Measurements from ENCODE around the gene KDM2A.

The KDM2A gene

DNA sequence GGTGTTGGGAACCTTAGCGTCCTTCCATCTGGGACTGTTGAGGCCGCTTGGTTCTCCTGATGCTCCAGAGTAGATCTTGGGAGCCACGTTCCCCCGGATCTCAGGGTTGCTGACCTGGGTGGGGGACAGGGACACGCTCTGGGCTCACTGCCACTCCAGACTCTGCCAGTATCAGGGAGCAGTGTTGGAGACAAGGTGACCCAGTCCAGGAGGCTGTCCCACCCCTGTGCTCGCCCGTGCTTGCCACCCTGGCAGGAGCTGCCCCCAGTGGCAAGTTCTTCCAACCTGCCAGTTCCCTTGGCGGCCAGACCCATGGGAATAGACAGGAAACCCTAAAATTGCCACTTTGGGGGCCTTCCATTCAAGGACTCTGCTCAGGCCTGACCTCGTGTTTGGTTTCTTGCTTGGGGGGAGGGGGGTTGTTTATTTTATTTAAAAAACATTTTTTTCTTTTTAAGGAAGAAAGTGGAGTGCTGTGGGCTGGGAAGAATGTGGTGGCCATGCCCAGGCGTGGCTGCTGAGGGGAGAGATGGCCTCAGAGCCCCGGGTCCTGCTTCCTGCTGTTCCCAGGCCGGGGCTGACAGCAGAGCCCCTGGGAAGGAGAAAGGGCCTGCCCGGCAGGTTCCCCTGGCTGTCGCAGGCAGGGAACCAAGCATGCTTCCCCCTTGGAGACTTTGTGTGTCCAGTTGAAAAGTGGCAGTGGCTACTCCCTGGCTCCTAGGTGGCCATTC lies 154.4 kb downstream of the KDM2A start:
- DNase-seq (ENCODE audit: low spot score): no peak

DNA sequence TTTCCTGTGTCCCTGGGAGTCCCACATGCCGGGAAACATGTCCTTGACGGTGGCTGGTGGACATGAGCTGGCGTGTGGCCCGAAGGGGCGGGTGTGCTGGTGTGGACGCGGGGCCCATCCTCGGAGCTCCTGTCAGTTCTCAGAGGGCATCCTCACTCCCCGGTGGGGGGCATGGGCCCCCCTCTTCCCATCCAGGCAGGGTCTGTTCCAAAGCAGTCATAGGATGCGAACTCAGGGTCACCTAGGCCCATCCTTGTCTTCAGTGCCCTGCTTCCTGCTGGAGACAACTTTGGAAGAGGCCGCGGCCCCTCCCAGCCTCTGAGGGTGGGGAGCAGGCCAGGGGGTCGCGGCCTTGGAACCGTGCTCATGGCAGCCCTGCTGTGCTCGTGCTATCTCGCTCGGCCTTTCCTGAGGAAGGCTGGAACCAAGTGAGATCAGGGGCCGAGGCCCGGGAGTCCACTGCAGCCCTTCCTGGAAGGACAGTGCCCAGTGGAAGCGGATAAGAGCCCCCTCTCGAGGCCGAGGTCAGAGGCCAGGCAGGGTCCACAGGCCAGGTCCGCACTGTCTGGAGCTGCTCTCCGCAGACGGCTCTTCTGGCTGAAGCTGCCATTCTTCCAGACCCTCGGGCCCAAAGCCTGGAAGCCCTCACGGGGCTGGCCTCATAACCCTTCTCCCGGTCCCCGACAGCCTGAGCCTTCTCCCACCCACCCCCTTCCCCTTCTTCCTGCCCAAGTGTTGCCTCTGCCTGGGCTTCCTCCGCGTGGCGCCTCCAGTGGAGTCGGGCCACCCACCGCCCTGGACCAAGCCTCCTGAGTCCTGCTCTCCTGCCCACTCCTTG lies 155.9 kb downstream of the KDM2A start:
- DNase-seq (ENCODE audit: low spot score): no peak

DNA sequence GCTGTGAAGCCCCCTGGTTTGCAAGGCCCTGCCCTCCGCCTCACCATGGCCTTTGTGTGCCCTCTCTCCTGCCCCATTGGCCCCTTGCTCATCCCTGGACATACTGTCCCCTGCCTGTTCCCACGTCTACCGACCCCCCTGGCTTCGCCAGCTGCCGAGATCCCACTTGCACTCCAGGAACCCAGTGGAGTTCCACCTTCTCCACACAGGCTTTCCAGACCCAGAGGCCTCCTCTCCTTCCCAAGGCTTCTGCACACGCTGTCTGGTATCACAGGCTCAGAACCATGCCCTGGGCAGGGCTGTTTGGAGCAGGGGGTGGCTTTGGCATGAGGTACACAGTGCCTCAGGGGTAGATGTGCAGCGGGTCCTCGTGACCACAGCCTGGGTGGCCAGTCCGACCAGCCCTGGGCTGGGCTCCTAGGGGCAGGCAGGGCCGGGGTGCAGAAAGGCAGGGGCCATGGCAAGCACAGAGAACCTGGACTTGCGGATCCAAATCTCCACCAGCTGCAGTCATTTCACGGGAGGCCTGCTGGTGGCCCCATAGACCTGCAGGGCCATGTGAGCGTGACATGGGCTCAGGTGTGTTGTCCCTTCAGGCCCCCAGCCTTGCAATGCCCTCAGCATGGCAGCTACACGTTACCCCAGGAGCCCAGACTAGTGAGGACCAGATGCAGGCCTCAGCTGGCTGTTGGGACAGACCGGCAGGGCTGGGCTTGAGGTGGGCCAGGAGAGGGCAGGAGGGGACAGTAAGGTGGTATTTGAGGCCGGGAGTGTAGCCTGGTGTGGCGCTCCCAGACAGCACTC lies 156.7 kb downstream of the KDM2A start:
- no peak for DNase-seq (ENCODE audit: low spot score)

DNA sequence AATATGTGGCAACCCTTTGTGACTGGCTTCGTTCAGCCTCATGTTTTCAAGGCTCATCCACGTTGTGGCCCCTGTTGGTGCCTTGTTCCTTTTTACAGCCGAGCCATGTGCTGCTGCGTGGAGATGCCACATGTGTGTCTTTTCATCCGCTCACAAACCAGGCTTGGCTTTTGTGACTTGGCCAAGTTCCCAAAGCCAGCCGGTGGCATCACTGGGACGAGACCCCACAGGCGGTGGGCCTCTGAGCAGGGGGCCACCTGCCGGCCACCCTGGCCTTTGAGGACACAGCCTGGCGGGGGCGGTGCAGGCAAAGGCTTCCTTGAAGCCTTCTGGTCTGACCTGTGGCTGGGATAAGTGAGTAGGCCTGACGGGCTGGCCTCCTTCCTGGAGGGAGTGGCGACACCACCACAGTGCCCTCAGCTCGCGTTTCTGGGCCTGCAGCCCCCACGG lies 157.7 kb downstream of the KDM2A start:
- no peak for DNase-seq (ENCODE audit: low spot score)

DNA sequence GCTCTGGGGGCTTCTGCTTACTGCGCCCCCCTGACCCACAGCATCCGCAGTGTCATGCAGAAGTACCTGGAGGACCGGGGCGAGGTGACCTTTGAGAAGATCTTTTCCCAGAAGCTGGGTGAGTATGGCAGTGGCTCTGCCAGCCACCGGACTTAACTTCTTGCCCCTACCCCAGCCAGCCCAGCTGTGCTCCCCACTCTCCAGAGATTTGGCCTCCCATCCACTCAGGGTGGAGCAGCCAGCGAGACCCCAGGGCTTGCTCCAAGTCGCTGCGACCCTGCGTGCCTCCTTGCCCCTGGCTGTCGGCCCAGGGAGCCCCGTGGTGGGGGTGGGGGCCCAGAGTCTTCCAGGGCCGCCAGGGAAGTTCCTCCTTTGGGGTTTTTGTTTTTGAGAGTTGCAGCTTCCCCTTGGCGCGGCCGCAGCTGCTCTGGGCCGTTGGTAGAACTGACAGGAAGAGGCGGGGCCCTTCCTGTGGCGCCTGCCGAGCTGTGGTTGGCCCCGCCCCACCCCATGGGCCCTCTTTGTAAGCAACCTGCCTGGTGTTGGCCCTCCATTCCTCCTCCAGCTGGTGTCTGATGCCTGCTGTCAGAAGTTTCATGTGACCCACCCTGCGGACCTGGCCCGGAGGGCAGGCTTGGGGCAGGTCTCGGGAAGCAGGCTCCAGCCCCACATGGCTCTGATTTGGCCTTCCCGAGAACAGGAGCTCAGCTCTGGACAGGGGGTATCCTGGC lies 158.3 kb downstream of the KDM2A start:
- DNase-seq (ENCODE audit: low spot score): no peak

DNA sequence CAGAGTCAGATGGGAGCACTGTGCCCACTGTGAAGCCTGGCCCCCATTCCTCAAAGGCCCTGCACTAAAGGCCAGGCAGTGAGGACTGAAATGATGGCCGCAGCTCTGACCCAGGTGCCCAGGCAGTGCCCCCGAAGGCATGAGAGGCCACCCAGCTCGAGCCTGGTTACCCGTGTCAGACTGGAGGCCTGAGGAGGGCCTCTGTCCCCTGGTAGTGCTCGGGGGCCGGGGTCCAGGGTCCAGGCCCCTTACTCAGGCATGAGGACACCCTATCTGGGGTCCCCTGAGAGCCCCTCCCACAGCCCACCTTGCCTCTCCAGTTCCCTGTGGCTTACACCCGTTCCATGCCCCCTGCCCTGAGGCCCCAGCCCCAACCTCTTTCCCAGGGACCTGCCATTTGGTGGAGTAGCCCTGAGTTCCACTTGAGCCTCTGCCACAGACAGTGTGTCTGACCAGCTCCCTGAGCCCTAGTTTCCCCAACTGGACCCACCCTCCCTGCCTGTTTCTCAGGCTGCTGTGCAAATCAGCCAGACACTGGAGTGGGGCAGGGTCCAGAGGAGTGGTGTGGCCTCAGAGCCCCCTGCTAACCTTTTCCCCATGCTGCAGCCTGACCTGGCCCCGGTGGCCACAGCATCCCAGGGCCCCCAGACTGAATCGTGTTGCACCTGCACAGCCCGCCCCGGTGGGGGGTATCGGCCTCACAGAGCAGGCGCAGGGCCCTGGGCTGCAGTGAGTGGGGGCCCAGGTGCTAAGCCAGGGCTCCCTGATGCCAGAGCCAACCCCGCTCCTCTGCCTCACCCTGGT lies 159.3 kb downstream of the KDM2A start:
- DNase-seq (ENCODE audit: low spot score): no peak

DNA sequence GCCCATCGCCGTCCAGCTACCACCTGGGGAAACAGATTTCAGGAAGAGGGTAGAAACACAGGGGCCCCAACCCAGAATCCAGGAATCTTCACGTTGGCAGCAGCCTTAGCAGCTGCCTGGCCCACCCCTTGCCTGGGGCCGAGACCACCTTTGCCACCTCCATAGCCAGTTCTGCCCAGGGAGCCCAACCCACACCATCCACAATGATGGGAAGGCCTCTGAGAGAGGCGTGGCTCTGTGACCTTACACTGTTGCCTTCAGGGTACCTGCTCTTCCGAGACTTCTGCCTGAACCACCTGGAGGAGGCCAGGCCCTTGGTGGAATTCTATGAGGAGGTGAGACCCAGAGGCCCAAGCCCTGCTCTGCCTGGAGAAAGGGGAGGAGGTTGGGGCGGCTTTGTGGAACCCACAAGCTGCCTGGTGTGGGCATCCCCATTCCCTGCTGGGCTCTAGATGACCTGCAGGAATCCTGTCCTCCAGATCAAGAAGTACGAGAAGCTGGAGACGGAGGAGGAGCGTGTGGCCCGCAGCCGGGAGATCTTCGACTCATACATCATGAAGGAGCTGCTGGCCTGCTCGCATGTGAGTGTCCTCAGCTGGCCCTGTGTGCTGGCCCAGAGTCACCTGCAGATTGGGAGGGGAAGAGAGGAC lies 160.0 kb downstream of the KDM2A start:
- DNase-seq (ENCODE audit: low spot score): no peak

DNA sequence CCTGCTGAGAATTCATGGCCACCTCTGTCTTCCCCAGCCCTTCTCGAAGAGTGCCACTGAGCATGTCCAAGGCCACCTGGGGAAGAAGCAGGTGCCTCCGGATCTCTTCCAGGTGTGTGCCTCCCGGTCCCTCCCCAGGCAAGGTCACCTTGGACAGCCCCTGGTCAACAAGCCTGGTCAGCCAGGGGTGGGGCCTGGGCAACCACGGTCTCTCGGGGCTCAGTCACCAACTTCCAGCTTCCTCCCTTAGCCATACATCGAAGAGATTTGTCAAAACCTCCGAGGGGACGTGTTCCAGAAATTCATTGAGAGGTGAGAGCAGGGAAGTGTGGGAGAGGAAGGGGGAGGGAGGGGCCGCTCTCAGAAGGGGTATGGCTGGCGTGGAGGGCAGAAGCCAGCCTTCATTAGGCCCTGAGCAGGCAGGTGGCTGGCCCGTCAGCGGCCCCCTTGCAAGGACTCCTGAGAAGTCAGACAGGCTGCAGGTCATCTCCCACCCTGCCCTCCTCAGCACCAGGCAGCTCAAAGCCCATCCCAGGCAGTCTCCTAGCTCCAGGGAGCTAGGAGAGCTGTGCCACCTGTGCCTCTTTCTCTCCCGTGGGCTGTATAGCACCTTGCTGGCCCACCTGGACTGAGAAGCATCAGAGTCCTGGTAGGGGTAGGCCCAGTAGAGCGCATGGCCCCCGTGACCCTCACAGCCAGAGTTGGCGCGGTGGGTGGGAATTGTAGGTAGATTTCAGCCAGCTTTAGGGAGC lies 160.7 kb downstream of the KDM2A start:
- DNase-seq (ENCODE audit: low spot score): no peak

DNA sequence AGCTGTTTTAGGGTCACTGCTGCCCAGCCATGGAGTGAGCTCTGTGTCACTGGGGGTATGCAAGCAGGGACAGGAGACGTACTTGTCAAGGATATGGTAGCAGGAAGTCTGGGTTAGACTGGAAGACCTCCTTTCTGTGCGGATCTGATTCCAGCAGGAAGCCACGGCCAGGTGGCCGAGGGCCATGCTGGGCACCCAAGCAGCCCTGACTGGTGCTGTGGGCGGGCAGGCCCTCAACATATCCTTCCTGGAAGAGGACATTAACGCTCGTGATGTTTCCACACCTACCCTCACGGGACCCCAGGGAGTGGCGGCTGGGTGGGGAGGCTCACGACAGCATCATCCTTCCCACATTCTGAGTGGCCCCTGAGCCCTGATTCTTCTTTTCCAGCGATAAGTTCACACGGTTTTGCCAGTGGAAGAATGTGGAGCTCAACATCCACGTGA lies 161.3 kb downstream of the KDM2A start:
- no peak for DNase-seq (ENCODE audit: low spot score)

DNA sequence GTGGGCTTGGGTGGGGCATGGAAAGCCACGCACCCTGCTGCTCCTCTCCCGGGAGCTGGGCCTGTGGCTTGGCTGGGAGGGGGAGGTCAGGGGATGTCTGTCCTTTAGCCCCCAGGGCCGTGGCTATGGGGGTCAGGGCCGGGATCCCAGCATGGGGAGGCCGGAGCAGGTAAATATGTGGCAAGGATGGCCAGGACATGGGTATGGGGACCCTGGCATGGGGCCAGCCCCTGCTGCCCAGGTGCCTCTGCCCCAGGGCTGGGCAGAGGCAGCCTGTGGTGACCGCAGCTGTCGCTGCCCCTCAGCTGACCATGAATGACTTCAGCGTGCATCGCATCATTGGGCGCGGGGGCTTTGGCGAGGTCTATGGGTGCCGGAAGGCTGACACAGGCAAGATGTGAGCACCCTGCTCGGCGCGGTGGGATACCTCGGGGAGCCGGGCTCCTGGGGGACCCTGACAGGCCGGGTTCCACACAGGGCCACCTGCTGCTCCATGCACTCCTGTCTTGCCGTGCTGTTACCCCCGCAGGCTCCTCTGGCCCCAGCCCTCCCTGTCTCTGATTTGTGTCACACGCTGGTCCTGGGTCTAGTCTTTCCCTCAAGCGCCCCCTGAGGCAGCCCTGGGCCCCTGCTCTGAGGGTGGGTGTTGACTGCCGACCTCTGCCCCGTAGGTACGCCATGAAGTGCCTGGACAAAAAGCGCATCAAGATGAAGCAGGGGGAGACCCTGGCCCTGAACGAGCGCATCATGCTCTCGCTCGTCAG lies 161.9 kb downstream of the KDM2A start:
- DNase-seq (ENCODE audit: low spot score): no peak

DNA sequence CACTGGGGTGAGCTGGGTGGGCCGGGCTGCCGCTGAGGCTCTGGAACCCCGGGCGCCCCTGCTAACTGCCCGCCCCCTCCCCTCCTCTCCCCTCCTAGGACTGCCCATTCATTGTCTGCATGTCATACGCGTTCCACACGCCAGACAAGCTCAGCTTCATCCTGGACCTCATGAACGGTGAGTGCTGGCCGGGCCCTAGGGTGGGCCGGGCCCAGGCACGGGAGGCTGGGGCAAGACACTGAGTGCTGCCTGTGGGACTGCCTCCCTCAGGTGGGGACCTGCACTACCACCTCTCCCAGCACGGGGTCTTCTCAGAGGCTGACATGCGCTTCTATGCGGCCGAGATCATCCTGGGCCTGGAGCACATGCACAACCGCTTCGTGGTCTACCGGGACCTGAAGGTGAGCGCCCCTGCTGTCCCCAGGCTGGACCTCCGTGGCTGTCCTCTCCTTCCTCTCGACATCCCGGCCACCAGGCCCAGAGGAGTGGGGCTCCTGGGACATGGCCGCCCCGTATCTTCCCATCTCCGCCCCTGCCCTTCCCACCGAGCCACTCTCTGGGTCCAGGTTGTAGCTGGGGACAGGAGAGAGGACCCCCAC lies 162.6 kb downstream of the KDM2A start:
- DNase-seq (ENCODE audit: low spot score): no peak

DNA sequence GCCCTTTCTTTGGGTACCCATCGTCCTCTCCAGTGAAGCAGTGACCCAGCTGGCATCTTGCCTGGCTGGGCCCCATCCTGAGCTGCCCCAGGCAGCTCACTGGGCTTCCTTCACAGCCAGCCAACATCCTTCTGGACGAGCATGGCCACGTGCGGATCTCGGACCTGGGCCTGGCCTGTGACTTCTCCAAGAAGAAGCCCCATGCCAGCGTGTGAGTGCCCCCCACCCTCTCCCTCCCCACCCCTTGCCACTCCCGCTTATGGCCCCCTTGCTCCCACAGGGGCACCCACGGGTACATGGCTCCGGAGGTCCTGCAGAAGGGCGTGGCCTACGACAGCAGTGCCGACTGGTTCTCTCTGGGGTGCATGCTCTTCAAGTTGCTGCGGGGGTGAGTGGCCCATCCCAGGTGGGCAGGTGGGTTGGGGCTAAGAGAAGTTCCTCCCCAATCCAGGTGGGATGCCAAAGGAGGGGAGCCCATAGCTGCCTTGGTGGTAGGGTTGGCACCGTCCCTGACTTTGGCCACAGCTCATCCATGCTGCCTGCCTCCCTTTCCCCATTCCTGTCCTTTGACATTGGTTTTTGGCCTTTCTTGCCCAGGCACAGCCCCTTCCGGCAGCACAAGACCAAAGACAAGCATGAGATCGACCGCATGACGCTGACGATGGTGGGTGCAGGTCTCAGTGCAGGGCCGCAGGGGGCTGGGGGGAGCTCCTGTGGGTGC lies 163.3 kb downstream of the KDM2A start:
- no peak for DNase-seq (ENCODE audit: low spot score)

DNA sequence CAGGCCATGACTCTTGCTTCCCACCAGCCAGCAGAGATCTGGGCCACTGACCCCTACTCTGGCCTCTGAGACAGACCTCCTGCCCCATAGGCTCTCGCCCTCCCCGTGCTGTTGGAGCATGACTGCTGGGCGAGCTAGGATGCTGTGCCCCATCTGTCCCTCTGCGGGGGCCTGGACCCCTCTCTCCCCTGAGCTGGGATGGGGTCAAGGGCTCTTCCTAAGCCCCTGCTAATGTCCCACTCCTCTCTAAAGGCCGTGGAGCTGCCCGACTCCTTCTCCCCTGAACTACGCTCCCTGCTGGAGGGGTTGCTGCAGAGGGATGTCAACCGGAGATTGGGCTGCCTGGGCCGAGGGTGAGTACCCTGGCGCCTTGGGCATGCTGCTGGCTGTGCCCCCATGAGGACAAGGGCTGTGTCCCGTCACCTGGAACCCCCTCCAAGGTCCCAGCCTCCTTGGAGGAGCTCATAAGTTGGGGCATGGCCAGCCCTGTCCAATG lies 163.9 kb downstream of the KDM2A start:
- DNase-seq (ENCODE audit: low spot score): no peak

DNA sequence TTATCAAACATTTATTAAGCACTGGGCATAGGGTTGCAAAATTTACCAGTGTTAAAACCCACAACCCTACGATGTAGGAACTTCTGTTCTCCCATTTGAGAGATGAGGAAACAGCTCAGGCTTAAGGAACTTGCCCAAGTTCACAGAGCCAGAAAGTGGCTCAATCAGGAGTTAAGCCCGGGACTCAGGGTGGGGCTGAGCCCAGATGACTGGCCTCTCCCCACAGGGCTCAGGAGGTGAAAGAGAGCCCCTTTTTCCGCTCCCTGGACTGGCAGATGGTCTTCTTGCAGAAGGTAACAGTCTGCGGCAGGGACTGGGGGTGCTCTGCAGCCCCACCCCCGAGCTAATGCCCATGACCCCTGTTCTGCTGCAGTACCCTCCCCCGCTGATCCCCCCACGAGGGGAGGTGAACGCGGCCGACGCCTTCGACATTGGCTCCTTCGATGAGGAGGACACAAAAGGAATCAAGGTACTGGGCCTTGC lies 164.5 kb downstream of the KDM2A start:
- no peak for DNase-seq (ENCODE audit: low spot score)

DNA sequence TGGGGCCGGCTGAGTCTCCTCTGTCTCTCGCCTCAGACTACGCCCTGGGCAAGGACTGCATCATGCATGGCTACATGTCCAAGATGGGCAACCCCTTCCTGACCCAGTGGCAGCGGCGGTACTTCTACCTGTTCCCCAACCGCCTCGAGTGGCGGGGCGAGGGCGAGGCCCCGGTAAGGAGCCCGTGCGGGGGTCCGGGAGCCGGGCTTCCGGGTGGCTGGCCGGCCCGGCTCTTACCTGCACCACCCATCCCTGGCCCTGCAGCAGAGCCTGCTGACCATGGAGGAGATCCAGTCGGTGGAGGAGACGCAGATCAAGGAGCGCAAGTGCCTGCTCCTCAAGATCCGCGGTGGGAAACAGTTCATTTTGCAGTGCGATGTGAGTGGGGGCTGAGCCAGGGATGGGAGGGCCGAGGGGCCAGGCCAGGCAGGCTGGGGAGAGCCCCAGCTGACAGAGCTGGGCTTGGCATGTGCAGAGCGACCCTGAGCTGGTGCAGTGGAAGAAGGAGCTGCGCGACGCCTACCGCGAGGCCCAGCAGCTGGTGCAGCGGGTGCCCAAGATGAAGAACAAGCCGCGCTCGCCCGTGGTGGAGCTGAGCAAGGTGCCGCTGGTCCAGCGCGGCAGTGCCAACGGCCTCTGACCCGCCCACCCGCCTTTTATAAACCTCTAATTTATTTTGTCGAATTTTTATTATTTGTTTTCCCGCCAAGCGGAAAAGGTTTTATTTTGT lies 165.9 kb downstream of the KDM2A start:
- DNase-seq (ENCODE audit: low spot score): no peak

DNA sequence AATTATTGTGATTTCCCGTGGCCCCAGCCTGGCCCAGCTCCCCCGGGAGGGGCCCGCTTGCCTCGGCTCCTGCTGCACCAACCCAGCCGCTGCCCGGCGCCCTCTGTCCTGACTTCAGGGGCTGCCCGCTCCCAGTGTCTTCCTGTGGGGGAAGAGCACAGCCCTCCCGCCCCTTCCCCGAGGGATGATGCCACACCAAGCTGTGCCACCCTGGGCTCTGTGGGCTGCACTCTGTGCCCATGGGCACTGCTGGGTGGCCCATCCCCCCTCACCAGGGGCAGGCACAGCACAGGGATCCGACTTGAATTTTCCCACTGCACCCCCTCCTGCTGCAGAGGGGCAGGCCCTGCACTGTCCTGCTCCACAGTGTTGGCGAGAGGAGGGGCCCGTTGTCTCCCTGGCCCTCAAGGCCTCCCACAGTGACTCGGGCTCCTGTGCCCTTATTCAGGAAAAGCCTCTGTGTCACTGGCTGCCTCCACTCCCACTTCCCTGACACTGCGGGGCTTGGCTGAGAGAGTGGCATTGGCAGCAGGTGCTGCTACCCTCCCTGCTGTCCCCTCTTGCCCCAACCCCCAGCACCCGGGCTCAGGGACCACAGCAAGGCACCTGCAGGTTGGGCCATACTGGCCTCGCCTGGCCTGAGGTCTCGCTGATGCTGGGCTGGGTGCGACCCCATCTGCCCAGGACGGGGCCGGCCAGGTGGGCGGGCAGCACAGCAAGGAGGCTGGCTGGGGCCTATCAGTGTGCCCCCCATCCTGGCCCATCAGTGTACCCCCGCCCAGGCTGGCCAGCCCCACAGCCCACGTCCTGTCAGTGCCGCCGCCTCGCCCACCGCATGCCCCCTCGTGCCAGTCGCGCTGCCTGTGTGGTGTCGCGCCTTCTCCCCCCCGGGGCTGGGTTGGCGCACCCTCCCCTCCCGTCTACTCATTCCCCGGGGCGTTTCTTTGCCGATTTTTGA lies 166.8 kb downstream of the KDM2A start:
- no peak for DNase-seq (ENCODE audit: low spot score)
